Femur (tissue), 1 donor: ENCODE measurements around the gene MATCAP1.

Source experiments
- DNase-seq: peaks from one replicate; pipeline ENCODE4 v3.0.0-alpha.2; 2017

Gene MATCAP1

DNA sequence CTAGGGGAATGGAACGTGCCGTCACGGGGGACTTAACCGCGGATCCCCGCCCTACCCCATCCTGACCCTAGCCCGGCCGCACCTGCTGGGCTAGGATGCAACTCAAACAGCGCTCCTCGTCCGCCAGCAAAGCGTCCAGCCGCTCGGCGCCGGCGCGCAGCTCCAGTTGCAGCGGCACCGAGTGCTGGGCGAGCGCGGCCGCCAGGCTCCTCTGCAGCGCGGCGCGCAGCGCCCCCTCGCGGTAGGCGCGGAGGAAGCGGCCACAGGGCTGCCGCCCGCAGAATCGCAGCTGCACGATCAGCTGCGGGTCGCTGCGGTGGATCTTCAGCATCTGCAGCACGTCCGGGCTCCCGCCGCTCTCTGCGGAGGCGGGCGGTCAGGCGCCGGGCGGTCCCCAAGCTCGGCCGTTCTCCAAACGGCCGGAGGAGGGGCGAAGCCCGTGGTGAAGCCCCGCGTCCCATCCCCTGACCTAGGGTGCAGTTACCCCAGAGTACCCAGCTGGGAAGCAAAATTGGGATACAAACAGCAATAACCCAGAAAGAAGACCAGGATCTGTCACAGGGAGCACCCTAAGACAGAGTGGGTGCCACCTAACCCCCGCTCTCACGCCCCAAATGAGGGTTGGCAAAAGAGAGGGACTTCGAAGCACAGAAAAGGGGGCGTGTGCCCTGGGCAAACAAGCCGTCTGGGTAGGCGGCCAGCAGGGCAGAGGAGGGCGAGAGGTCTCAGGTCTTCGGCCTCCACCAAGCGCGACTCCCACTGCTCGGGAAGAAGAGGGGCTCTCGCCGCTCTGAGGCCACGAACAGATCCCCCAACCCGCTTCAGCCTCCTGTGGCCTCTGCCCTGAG is 28.2 kb downstream of the MATCAP1 start:
- peak; percentile 85 for DNase-seq

DNA sequence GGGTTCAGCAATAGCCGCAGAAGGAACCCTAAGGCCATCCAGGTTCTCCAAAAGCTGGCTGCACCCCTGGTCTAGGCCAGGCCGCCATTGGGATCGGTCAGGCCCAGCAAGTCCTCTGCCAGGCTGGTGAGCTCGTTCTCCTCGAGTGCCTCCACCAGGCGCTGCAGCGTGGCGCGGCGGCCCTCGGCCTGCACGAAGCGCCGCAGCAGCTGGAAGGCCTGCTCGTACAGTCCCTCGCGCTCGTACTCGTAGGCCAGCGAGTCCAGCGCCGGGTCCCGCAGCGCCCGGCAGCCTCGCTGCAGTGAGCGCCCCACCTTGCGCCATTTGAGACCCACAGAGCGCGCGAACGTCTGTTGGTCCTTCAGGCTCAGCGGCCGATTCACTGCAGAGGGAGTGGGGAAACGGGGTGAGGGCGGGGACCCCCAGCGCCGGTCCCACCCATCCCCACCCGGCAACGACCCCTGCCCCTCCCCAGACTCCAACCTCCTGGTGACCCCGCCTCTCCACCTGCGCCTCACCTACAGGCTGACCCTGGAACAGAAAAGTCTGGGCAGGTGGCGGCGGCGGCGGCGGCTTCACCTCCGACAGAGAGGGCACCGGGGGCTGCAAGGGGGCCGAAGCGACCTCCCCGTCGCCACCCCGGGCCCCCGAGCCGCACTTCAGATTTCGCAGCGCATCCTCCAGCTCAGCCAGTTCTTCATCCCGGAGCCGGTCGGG is 29.0 kb downstream of the MATCAP1 start:
- DNase-seq: no peak

DNA sequence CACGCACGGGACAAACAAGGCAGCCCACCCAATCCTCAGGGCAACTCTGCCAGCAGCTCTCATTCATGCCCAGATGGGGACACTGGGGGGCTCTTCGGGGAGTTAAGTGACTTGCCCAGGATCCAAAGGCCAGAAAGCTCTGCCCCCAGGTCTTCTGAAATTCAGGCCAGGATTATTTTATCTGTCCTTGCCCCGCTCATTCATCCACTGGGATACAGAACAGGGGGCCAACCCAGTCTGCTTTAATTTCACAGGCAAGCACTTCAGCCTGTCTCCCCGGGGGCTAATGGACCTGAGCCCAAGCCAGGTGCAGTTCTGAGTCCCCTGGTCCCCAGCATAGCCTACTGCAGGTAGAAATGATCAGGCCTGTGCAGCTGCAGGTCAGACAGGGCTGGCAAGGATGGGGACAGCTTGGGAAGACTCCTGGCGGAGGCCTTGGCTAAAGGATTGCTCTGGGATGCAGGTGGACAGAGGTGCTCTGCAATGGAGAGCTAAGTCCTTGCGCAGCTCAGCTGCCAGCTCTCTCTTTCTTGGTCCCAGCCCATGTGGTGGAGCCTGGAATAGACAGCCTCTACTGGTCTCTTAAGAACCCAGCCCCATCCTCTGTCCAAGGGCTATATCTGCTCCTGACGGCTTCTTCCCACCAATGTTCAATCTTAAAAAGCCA is 32.2 kb downstream of the MATCAP1 start:
- DNase-seq: peak; percentile 34

DNA sequence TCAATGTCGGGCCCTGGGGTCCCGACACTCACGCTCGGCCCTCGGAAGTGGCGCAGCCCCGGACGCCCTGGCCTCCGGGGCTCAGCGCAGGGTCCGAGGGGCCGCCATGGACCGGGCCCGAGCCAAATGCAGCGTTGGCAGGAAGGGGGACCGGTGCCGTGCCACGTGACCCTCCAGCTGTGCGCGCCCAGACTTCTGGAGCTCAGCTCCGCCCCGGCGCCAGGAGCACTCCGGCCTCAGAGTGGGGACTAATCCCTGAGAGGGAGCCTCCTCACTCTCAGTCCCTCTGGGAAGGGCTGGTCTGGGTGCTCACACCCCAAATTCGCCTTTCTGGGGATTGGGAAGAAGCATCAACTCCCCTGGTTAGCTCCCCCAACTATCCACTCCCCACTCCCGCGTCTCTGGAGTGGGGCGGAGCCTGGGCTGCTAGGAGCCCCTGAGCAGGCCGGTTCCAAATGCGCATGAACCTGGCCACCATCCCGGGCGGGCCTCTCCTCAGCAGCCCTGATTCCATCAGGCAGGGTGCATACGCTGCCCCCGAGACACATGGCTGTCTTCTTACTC is 32.8 kb downstream of the MATCAP1 start, which contains the start of gene B3GNT9:
TSS of gene B3GNT9 (minus strand) at position 166 of the 564 bp plus-strand sequence. CDS start 513 bp downstream, outside the sequence.
- peak; percentile 92 for DNase-seq

DNA sequence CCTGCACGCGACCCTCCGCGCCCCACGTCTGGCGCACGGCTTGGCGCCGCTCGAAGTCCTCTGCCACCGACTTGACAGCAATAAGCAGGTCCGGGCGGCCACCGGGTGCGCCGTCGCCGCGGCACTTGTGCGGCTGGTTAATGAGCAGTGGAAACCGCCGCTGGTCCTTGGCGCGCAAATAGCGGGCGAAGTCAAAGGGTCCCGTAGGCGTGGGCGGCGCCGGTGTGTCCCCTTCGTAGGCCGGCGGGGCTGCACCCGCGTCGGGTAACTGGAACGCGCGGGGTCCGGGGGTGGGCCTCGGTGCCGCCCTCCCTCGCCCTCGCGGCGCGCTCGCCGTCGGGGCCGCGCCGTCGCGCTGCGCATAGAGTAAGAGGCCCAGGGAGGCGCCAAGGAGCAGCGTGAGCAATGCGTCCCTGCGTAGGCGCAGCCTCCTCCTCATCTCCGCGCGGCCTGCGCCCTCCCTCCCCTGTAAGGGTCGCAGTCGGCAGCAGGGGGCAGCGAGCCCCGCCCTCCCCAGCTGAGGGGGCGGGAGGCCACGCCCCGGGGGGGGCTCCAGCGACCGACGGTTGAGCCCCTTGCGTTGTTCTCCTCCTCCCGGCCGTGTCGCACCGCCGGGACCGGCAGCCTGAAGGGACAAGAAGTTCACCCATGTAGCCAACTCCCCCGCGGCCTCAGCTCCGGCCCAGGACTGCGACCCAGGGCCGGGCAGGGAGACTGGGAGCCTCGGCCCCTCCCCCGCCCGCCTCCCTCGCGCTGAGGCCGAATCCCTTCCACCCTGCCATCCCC is 33.5 kb downstream of the MATCAP1 start:
- DNase-seq: peak; percentile 87

GRCh38 chr16:67149276-67150046 is 34.3 kb downstream of the MATCAP1 start:
- DNase-seq: peak; percentile 36

GRCh38 chr16:67148656-67149275 is 35.0 kb downstream of the MATCAP1 start:
- DNase-seq: no peak

- no peak for DNase-seq
These were observed 35.5 kb downstream of the MATCAP1 start for GRCh38 chr16:67148221-67148620.

DNA sequence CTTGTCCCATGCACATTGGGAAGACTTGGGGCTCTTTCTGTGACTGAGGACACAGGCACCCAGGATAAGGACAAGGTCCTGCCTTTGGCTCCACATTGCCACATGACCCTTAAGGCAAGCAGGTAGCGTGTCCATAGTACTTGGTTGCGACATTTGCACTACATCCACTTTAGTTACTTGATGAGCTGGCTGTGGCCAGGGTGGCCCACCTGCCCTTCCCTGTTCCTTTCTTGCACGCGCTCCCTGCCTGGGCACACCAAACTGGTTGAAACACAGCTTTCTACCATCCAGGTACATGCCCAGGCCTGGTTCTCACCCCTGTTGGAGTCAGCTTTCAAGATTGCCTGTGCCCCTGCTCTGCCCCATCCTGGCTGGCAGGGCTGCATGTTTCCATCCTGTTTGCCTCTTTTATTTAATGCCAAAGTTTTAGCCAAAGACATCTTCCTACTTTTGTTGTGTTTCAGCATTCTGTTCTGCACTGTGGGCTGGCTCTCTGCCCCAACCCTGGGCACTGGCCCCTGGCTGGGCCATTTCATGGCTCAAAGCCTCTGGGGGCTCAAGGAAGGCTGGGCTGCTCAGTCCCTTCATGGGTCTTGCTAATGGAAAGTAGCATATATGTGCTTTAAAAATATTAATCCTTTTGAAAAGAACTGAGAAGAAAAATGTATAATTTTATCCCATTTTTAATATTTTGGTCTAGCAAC is 36.2 kb downstream of the MATCAP1 start:
- DNase-seq: no peak

DNA sequence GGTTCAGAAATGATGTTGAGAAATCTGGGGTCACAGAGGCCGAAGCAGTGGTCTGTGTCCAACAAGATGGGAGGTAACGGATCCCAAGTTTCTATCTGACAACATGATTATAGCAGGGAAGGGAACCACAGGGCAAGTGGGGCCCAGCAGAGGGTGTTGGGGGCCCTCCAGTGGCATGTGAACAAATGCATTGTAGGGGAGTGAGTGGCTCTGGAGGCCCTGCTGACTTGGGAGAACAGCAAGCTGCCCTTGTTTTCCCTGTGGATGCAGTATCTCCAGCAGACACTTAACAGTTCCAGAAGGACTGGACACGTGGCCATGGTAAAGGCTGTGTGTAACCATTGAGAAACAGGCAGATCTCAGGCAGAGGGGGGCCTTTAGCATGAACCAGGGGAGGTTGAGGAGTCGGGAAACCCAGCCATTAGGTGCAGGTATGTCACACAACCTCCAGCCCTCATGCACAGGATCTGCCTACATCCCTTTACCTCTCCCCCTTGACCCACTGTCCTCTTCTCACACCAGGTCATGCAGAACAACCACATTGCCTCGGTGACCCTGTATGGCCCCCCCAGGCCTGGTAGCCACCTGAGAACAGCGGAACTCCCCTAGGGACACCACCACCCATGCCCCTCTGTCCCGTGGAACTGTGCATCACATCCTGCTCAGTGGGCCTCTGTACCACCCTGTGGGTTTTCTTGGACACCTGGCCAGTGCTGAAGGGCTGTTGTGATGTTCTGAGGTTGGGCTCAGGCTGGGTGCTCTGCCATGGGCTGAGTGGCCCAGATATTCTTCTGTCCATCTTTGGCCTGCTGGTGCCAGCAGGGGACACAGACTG is 37.0 kb downstream of the MATCAP1 start:
- DNase-seq: no peak

DNA sequence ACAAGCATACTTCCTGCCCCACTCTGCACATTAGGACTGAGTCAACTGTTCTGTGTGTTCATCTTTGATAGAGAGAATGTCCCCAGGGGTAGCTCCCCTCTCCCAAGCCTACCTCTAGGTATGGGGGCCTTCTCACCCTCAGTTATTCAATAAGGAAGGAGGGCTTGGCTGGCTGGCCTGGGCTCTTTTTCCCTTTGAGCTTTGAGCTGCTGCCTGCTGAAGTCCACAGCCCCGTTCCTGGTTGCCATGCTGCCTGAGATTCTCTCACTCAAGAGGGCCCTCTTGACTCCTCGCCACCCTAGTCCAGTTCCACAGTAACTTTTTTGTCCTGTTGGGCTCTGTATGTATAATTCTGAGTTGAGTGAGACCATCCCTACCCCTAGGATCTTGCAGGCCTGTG is 38.0 kb downstream of the MATCAP1 start:
- DNase-seq: no peak

DNA sequence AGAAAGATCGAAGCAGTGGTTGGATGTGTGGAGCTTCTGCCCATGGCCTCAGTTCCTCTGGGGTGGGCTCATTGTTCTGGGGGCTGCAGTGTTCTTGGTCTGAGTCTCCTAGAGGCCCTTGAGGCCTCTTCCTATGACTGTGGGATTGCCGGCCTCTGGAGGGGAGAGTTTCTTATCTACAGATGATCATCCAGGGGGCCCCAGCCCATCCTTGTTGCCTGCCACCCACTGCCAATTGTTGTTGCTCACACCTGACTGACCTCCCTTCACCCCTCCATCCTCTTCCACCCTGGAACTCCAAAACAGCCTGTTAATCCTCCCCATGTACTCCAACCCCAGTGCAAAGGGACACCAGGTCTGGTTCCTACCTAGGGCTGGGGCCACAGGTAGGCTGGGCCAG is 38.8 kb downstream of the MATCAP1 start:
- DNase-seq: no peak

DNA sequence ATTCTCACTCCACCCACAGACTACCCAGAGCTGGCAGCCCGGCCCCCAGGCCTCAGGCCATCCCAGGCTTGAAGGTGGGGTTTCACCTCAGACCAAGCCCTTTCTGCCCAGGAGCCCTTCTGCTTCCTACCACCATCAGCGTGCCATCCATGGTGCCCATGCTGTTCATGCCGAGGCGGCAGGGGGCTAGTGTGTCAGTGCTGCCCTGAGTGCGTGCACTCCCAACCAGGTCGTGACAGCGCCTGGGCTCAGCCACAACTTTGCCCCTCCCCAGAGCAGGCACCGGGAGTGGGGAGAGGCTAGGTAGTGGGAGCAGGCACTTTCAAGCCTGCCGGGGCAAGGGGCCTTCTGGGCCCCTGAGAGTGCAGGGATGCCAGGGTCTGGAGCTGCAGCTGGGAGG is 41.4 kb downstream of the MATCAP1 start:
- no peak for DNase-seq

- no peak for DNase-seq
These were observed 42.4 kb downstream of the MATCAP1 start for GRCh38 chr16:67141391-67141790.

GRCh38 chr16:67137605-67138004 is 46.2 kb downstream of the MATCAP1 start:
- DNase-seq: no peak

GRCh38 chr16:67129422-67129821 is 54.3 kb downstream of the MATCAP1 start:
- DNase-seq: no peak

- DNase-seq: no peak
These were observed 54.9 kb downstream of the MATCAP1 start for GRCh38 chr16:67128887-67129286.

- no peak for DNase-seq
These were observed 55.3 kb downstream of the MATCAP1 start for GRCh38 chr16:67128417-67128816.
